ENCODE results near the gene SERPINA10. TPM values are rescaled to one million over a fixed set of nuclear protein-coding genes. Genes with fewer than 3 reads are reported as not detected.
"Not testable (repeated sequence)": the region's sequence is repeated elsewhere in the genome, so short reads cannot be mapped to it uniquely, and the experiment has no call there.

Gene SERPINA10
- total and polyA plus RNA-seq, 5 experiments from 2014 or later = not detected

- no peaks in the 10 kb centered on the region for H3K4me1 Mint-ChIP-seq
- no peak overlapping the region for H3K4me3 Mint-ChIP-seq
- H3K9me3 Mint-ChIP-seq = peaks cover 9 to 27% (median 20%) of the 10 kb centered on the region in 9 donors
- no peak overlapping the region for H3K27ac Mint-ChIP-seq
- DNase-seq (no peak), ATAC-seq (no peak)
- peaks cover 0 to 16% (median 0%) of the 10 kb centered on the region in 3 donors for H3K36me3 Mint-ChIP-seq
- peaks cover 3 to 20% (median 17%) of the 10 kb centered on the region in 5 donors for H3K27me3 Mint-ChIP-seq
- POLR2A ChIA-PET = no interaction called here
Observed at GRCh38 chr14:94309721-94310120, 16.7 kb upstream of the SERPINA10 start.

- Mint-ChIP-seq H3K27me3 (peaks cover 3 to 18% (median 14%) of the 10 kb centered on the region in 5 donors), H3K4me3 (no peak overlapping the region), H3K4me1 (no peaks in the 10 kb centered on the region), H3K27ac (no peak overlapping the region), H3K36me3 (peaks cover 0 to 16% (median 0%) of the 10 kb centered on the region in 3 donors), H3K9me3 (peaks cover 9 to 25% (median 20%) of the 10 kb centered on the region in 9 donors)
- POLR2A ChIA-PET = no interaction called here
- DNase-seq (no peak), ATAC-seq (no peak)
Observed at GRCh38 chr14:94307410-94307992, 14.4 kb upstream of the SERPINA10 start.

GRCh38 chr14:94306047-94306978, 13.2 kb upstream of the SERPINA10 start:
- no peak overlapping the region for H3K4me3 Mint-ChIP-seq
- POLR2A ChIA-PET = no interaction called here
- peaks cover 3 to 18% (median 14%) of the 10 kb centered on the region in 5 donors for H3K27me3 Mint-ChIP-seq
- H3K27ac Mint-ChIP-seq = no peak overlapping the region
- H3K4me1 Mint-ChIP-seq = no peaks in the 10 kb centered on the region
- no peak for DNase-seq
- no peak for ATAC-seq
- H3K9me3 Mint-ChIP-seq = peaks cover 9 to 28% (median 20%) of the 10 kb centered on the region in 9 donors
- H3K36me3 Mint-ChIP-seq = peaks cover 0 to 16% (median 0%) of the 10 kb centered on the region in 3 donors

- POLR2A ChIA-PET = no interaction called here
- Mint-ChIP-seq H3K4me1 (no peaks in the 10 kb centered on the region), H3K27ac (no peak overlapping the region), H3K9me3 (peaks cover 9 to 28% (median 20%) of the 10 kb centered on the region in 9 donors), H3K27me3 (peaks cover 3 to 18% (median 14%) of the 10 kb centered on the region in 5 donors), H3K4me3 (no peak overlapping the region), H3K36me3 (peaks cover 0 to 16% (median 0%) of the 10 kb centered on the region in 3 donors)
- DNase-seq (no peak), ATAC-seq (no peak)
Observed at GRCh38 chr14:94305620-94306019, 12.6 kb upstream of the SERPINA10 start.

GRCh38 chr14:94304243-94304642, 11.2 kb upstream of the SERPINA10 start:
- H3K4me1 Mint-ChIP-seq = no peaks in the 10 kb centered on the region
- H3K36me3 Mint-ChIP-seq = peaks cover 0 to 15% (median 0%) of the 10 kb centered on the region in 3 donors
- no peak overlapping the region for H3K27ac Mint-ChIP-seq
- H3K4me3 Mint-ChIP-seq = no peak overlapping the region
- DNase-seq = no peak
- peaks cover 3 to 20% (median 13%) of the 10 kb centered on the region in 5 donors for H3K27me3 Mint-ChIP-seq
- ATAC-seq = no peak
- H3K9me3 Mint-ChIP-seq = peaks cover 9 to 29% (median 20%) of the 10 kb centered on the region in 9 donors
- POLR2A ChIA-PET = no interaction called here

- DNase-seq (no peak), ATAC-seq (no peak)
- Mint-ChIP-seq H3K27ac (no peak overlapping the region), H3K36me3 (peaks cover 0 to 3% (median 0%) of the 10 kb centered on the region in 3 donors), H3K4me3 (no peak overlapping the region), H3K27me3 (peaks cover 0 to 13% (median 10%) of the 10 kb centered on the region in 5 donors), H3K9me3 (peaks cover 4 to 24% (median 14%) of the 10 kb centered on the region in 9 donors), H3K4me1 (no peaks in the 10 kb centered on the region)
- POLR2A ChIA-PET = no interaction called here
Observed at GRCh38 chr14:94303111-94303510, 10.0 kb upstream of the SERPINA10 start.

GRCh38 chr14:94298130-94298529, 5.1 kb upstream of the SERPINA10 start:
- Mint-ChIP-seq H3K4me1 (no peaks in the 10 kb centered on the region), H3K36me3 (no peaks in the 10 kb centered on the region), H3K9me3 (peaks cover 0 to 11% (median 0%) of the 10 kb centered on the region in 9 donors), H3K4me3 (no peak overlapping the region), H3K27ac (no peak overlapping the region), H3K27me3 (peaks cover 0 to 31% (median 12%) of the 10 kb centered on the region in 5 donors)
- DNase-seq = no peak
- POLR2A ChIA-PET = no interaction called here
- no peak for ATAC-seq

GRCh38 chr14:94296181-94296545, 3.1 kb upstream of the SERPINA10 start:
- H3K27ac Mint-ChIP-seq, DNase-seq, H3K36me3 Mint-ChIP-seq, H3K4me1 Mint-ChIP-seq, POLR2A ChIA-PET, ATAC-seq, H3K4me3 Mint-ChIP-seq: not testable (repeated sequence)
- Mint-ChIP-seq H3K9me3 (peaks cover 0 to 11% (median 0%) of the 10 kb centered on the region in 9 donors), H3K27me3 (peaks cover 0 to 34% (median 14%) of the 10 kb centered on the region in 5 donors)

- Mint-ChIP-seq H3K9me3 (peaks cover 0 to 11% (median 0%) of the 10 kb centered on the region in 9 donors), H3K36me3 (no peaks in the 10 kb centered on the region), H3K4me3 (no peak overlapping the region), H3K4me1 (no peaks in the 10 kb centered on the region), H3K27me3 (peaks cover 0 to 40% (median 16%) of the 10 kb centered on the region in 5 donors), H3K27ac (no peak overlapping the region)
- no peak for ATAC-seq
- no peak for DNase-seq
- POLR2A ChIA-PET = no interaction called here
Observed at GRCh38 chr14:94295360-94296180, 2.5 kb upstream of the SERPINA10 start.

- ATAC-seq (no peak), DNase-seq (no peak)
- H3K4me3 Mint-ChIP-seq = no peak overlapping the region
- POLR2A ChIA-PET = no interaction called here
- no peaks in the 10 kb centered on the region for H3K4me1 Mint-ChIP-seq
- H3K27me3 Mint-ChIP-seq = peaks cover 1 to 36% (median 17%) of the 10 kb centered on the region in 5 donors
- no peak overlapping the region for H3K27ac Mint-ChIP-seq
- H3K36me3 Mint-ChIP-seq = no peaks in the 10 kb centered on the region
- no peaks in the 10 kb centered on the region for H3K9me3 Mint-ChIP-seq
Observed at GRCh38 chr14:94293578-94293924, 483 bp upstream of the SERPINA10 start.

GRCh38 chr14:94292526-94292871, 569 bp downstream of the SERPINA10 start:
- no peak overlapping the region for H3K4me3 Mint-ChIP-seq
- H3K36me3 Mint-ChIP-seq = no peaks in the 10 kb centered on the region
- POLR2A ChIA-PET = no interaction called here
- no peaks in the 10 kb centered on the region for H3K4me1 Mint-ChIP-seq
- H3K27me3 Mint-ChIP-seq = peaks cover 1 to 32% (median 13%) of the 10 kb centered on the region in 5 donors
- ATAC-seq = no peak
- H3K27ac Mint-ChIP-seq = no peak overlapping the region
- peaks cover 0 to 3% (median 0%) of the 10 kb centered on the region in 9 donors for H3K9me3 Mint-ChIP-seq
- no peak for DNase-seq

- Mint-ChIP-seq H3K4me3 (no peak overlapping the region), H3K9me3 (peaks cover 0 to 3% (median 0%) of the 10 kb centered on the region in 9 donors), H3K36me3 (no peaks in the 10 kb centered on the region), H3K4me1 (no peaks in the 10 kb centered on the region), H3K27ac (no peak overlapping the region), H3K27me3 (peaks cover 4 to 36% (median 13%) of the 10 kb centered on the region in 5 donors)
- no peak for ATAC-seq
- POLR2A ChIA-PET = no interaction called here
- DNase-seq = no peak
Observed at GRCh38 chr14:94291906-94292525, 1.1 kb downstream of the SERPINA10 start.

Measured in naive thymus-derived CD8-positive, alpha-beta T cell (primary cell).